H1 (cell line): ENCODE data around the gene WDFY4. TPM values are rescaled to one million over a fixed set of nuclear protein-coding genes. Genes with fewer than 3 reads are reported as not detected.

ENCODE experiments used
- EP300 ChIP-seq, 2 experiments: IDR thresholded peaks; 1 replicate in 1 of 2; 2 replicates in 1 of 2; pipeline ENCODE4 v1.6.1; 2011 to 2012; ENCODE audit warnings: low read depth in 2 of 2, low read length in 2 of 2, mild to moderate bottlenecking in 2 of 2, borderline replicate concordance in 1 of 2, inconsistent platforms in 1 of 2, moderate library complexity in 1 of 2
- RFX5 ChIP-seq: IDR thresholded peaks from 2 replicates; pipeline ENCODE4 v1.6.1; 2011; ENCODE audit warnings: low read depth, low read length, improper control_type of control experiment, borderline replicate concordance
- RXRA ChIP-seq: IDR thresholded peaks from 2 replicates; pipeline ENCODE4 v1.6.1; 2011; ENCODE audit warnings: low read depth, mild to moderate bottlenecking, low read length, moderate library complexity; ENCODE audit not compliant: insufficient read depth
- TCF12 ChIP-seq: IDR thresholded peaks from 2 replicates; pipeline ENCODE4 v1.6.1; 2011; ENCODE audit warnings: low read depth, mild to moderate bottlenecking, low read length
- polyA plus RNA-seq, 7 experiments: library from polyadenylated mRNA; depleted of rRNA in 3 of 7; stranded (reverse) in 5 of 7; unstranded in 2 of 7; fragments of >200 nt in 5 of 7; fragments of 200-250 nt in 2 of 7; gene quantifications; 1 replicate in 5 of 7; 2 replicates in 1 of 7; 4 replicates in 1 of 7; pipeline versions ENCODE4 v1.2.1 to v1.2.3, GENCODE V29; 2011 to 2013; ENCODE audit warnings: missing spikeins in 2 of 7, mixed read lengths in 2 of 7
- total RNA-seq: library from RNA; stranded (reverse); fragmentation: NEBNext Ultra II Directional; extraction: Animal tissue kit (Norgen Biotek cat#: 25700); gene quantifications from 2 replicates; pipeline ENCODE4 v1.2.1, GENCODE V29; 2021

Gene WDFY4
- total and polyA plus RNA-seq, 2 of the 8 experiments (the other 6 are each of a cell fraction or from before 2014, with no cell fraction given), result not detected

DNA sequence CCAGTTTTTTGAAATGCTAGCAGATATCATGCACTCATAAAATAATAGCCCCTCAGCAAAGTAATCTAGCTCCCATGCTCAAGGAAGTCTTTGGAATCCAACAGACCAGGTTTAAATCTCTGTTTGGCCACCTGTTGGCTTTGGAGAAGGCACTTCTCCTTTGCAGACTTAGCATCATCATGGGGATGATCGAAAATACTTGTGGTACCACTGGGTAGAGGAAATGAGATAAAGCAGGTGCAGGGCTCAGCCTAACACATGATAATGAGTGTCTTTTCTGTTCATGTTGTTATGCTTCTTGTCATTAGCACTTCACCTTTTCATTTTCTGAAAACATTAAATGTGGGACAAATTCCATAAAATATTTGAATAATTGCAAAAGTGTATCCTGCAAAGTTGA, 187.6 kb downstream of the WDFY4 start (continued):
- TF ChIP-seq EP300 (IDR thresholded peaks at IDR 0.05; ENCODE audit: borderline replicate concordance in 1 of 2, low read depth in 2 of 2, low read length in 2 of 2) (no peak), TCF12 (no peak), RXRA (no peak), RFX5 (no peak)
